HG03066 (cell line): ENCODE measurements around the gene PTPRG.

Experiments used
- ATAC-seq: cut with Tn5 transposase; IDR thresholded peaks from one replicate; pipeline ENCODE4 v1.9.1; 2021; ENCODE audit warnings: low read depth; ENCODE audit not compliant: unreplicated experiment

PTPRG gene

DNA sequence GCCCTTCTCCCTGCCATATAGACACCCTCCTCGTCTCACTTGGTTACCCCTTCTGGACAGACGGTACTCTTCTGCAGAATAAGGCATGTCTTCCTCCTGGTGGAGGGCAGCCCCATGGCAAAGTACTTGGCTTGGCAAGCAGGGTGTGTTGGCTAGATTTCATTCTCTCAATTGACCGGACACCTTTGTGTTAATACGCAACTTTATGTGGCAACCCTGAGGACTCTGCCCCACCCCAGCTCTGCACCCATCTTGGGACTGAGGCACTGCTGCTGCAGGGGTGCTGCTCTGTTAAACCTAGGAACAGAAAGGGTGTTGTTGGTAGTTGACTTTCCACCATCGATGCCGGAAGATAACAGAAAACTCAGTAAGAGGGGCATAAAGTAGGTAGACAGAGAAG, 55.2 kb downstream of the PTPRG start:
- ATAC-seq = no peak

- no peak for ATAC-seq
Observed at GRCh38 chr3:61617041-61617440, 55.7 kb downstream of the PTPRG start.

DNA sequence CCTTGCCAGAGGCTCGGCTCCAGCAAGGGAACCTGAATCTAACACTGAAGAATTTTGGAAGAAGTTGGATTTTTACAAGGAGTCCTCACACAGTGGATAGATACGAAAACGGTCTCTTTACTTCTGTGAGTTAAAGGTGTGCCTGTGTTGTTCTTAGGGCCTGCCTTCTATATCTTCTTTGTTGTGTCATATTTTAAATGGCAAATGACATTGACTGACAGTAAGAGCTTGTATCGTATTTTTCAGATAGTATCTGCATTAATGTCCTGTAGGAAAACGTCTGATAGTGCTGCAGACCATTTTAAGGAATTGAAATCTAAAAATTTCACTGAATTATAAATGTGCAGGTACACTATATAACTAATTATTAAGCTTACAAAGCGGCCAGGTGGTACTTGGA, 56.3 kb downstream of the PTPRG start:
- no peak for ATAC-seq

DNA sequence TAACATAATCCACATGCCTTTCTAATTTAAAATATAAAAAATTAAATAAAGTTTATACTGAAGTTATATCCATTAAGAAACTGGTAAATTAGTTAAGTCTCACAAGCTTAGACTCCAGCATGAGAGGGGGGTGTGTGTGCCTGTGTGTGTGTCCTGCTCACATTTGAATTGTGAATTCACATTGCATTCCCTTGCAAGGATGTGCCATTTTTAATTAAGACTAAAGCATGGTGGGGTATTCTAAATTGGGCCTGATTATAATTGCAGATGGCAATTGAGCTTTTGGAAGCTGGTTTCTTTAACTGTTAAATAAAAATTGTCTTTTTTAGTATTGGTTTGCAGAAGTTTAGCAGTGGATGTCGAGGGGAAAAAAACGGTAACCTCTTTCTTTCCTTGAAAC, 56.9 kb downstream of the PTPRG start:
- ATAC-seq = no peak

DNA sequence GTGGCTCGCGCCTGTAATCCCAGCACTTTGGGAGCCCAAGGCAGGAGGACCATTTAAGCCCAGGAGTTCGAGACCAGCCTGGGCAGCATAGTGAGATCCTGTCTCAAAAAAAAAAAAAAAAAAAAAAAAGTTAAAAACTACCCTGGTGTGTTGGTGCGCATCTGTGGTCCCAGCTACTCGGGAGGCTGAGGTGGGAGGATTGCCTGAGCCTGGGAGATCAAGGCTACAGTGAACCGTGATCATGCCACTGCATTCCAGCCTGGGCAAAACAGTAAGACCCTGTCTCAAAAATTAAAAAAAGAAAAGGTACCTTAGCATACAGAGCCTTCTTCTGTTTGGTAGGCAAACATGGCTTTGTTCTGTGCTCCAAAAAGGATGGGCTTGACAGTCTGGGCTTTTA, 57.5 kb downstream of the PTPRG start:
- ATAC-seq = no peak

- no peak for ATAC-seq
Observed at GRCh38 chr3:61620073-61620472, 58.7 kb downstream of the PTPRG start.

- no peak for ATAC-seq
Observed at GRCh38 chr3:61624300-61624699, 62.9 kb downstream of the PTPRG start.

GRCh38 chr3:61625429-61625828, 64.1 kb downstream of the PTPRG start:
- ATAC-seq = no peak

DNA sequence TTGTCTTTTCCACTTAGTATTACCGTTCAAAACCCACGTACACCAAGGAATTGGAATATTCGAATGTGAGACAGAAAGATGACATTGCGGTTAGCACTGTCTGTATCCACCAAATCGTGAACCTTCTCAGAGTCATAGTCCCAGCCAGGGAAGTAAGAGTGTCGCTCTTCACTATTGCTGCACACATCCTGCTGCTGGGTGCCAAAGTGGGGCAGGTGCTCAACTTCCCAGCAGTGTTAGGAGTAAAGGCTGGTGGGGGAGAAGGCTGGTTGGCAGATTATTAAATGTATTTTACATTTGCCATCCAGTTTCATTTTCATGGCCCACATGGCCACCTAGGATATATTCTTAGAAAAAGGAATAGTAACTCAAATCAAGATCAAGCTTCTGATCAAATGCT, 65.1 kb downstream of the PTPRG start:
- ATAC-seq = no peak

- no peak for ATAC-seq
Observed at GRCh38 chr3:61627768-61628185, 66.4 kb downstream of the PTPRG start.

DNA sequence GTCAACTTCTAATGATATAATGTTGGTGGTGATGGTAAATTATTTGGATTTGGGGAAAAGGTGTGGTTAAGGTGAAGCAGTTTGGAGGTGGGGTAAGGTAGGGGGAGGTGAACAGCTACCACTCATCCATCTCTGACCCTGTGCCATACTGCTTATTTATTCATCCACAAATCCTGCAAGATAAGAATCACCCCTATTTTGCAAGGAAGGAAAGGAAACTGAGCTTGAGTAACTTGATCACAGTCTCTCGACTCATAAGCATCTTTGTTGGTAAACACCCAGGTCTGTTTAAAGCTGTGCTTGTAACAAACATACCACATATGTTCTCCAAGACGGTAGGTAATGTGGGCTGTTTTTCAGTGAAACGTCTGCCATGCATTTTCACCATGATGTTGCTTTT, 67.3 kb downstream of the PTPRG start:
- no peak for ATAC-seq

- no peak for ATAC-seq
Observed at GRCh38 chr3:61629442-61629841, 68.1 kb downstream of the PTPRG start.

- ATAC-seq = no peak
Observed at GRCh38 chr3:61631108-61631769, 69.9 kb downstream of the PTPRG start.

- no peak for ATAC-seq
Observed at GRCh38 chr3:61632568-61633175, 71.3 kb downstream of the PTPRG start.

- ATAC-seq = no peak
Observed at GRCh38 chr3:61634678-61635077, 73.3 kb downstream of the PTPRG start.

DNA sequence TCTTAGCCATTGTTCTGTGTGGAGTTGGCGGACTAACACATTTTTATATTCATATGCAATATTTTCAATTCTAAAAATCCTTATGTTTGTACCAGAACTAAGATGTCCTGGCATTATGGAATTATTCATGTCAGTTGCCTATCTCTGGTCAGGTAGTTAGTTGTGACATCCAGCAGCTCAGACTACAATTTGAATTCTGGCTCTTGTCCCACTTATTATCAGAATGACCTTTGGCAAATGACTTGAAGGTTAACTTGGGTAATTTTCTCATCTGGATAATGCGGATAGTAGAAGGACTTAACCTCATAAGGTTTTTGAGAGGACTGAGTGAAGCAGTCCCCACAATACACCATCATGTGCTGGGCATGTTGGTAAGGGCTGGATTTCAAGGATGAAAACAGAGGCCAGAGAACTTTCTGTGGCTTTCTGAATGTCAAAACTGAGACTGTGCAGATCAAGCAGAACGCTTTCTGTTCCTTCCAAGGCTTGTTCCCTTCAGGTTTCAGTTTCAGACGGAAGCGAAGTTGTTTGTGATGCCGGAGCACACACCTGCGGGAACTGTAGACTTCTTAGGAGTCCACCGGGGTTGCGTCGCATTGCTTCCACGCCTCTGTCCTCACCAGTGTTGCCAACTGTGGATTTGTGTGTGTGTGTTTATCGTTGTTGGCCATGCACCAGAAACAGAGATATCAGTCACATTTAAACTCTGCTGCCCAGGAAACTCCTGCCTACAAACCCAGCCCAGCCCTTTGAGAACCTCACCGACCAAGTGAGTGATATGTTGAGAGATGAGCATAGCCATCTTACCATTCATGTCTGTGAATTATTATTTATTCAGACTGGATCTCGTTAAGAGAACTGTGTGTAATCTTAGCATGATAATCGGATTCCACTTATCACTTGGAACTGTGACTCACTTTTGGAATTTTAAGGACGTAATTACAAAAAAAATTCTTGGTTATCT, 76.0 kb downstream of the PTPRG start:
- peak; percentile 88 for ATAC-seq

- no peak for ATAC-seq
Observed at GRCh38 chr3:61638741-61639140, 77.4 kb downstream of the PTPRG start.

DNA sequence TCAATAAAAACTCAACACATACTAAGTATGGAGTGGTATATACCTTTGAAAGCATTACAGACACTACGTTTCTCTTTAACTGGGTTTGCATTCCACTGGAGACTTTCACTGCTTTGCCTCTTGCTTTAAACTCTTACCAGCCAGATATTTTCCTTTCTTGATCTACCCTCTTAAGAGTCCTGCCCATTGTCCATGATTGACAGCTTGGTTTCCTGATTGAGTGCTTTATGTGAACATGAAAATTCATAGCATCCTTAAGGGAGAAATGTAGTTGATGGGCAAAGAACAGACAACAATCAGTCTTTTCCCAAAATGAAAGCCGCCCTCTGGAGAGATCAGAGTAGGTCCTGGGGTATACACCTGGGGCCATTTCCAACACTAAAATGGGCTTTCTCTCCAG, 78.6 kb downstream of the PTPRG start:
- ATAC-seq = no peak

DNA sequence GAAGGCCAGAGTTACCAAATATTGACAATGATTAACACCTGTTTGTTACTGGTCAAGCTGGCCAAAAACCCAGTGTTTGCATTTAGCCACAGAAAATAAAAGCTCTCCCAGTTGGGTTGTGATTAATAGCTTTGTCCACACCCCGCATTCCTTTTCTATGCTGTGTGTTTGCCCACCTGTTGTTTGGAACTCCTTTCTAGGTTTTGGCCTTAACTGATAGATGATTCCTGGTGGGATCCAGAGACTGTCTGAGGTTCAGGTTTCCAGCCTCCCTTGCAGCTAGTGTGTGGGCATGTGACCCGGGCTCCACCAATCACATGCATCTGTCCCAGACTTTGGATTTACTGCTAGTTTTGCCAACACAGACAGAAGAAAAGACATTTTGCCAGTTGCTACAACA, 83.8 kb downstream of the PTPRG start:
- ATAC-seq = no peak

GRCh38 chr3:61646360-61646759, 85.0 kb downstream of the PTPRG start:
- no peak for ATAC-seq

DNA sequence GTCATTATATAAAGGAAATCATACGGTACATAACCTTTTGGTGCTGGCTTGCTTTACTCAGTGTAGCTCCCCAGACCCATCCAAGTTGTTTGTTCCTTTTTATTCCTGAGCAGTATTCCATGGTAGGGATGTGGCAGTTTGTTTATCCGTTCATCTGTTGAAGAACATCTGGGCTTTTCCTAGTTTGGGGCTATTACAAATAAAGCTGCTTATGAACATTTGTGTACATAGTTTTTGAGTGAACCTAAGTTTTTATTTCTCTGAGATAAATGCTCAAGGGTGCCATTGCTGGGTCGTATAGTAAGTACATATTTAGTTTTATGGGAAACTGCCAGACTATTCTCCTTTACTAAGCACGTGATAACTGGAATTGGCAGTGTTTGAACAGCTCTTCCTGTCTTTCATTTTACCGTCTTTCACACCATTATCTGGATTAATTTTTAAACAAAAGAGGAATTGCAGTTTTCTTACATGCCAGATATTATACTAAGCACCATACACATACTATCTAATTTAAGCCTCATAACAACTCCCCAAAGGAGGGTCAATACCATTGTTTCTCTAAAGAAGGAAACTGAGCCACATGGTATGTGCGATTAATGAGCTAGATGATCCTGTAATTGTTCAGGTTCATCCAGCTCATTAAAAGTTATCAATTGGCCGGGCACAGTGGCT, 85.6 kb downstream of the PTPRG start:
- no peak for ATAC-seq
